ENCODE data around the gene POU2AF1. TPM values are rescaled to one million over a fixed set of nuclear protein-coding genes. Genes with fewer than 3 reads are reported as not detected.

The POU2AF1 gene
- total and polyA plus RNA-seq, 2 experiments from 2014 or later = not detected

DNA sequence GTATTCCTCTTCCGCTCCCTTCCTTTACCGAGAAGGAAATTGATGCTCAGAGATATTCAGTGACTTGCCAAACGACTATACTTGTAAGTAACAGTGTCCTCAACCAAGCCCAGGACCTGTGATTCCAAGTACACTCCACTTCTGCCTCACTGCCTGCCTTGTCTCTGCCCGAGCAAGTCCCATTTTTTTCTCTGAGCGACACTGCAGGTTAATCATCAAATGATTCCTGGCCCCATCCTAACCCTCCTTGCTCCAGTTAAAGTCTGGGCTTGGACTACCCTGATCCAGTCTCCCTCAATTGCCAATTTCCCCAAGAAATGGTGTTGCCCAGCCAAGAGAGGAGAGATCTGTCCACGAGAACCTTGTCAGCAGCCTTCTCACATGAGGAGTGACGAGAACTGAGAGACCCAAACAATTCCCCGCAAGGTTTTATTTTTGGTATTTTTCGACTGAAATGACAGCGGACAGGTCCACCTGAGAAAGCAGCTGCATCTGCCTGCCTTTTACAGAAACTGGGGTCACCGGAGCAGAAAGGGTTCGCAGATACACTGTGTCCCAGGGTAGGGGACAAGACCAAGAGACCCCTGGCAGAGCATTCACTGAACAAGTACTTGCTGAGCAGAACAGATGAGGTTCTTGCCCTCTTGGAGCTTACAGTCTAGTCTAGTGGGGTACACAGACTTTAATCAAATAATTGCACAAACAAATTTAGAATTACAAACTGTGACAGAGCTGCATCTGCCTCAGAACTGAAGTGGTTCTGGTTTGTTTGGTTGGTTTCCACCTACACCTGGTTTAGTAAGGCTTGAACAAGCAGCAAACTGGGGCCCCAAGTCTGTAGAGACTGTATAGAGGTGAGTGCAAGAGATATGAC lies 11.4 kb downstream of the POU2AF1 start (continued):
- TF ChIP-seq, protein P1, sequence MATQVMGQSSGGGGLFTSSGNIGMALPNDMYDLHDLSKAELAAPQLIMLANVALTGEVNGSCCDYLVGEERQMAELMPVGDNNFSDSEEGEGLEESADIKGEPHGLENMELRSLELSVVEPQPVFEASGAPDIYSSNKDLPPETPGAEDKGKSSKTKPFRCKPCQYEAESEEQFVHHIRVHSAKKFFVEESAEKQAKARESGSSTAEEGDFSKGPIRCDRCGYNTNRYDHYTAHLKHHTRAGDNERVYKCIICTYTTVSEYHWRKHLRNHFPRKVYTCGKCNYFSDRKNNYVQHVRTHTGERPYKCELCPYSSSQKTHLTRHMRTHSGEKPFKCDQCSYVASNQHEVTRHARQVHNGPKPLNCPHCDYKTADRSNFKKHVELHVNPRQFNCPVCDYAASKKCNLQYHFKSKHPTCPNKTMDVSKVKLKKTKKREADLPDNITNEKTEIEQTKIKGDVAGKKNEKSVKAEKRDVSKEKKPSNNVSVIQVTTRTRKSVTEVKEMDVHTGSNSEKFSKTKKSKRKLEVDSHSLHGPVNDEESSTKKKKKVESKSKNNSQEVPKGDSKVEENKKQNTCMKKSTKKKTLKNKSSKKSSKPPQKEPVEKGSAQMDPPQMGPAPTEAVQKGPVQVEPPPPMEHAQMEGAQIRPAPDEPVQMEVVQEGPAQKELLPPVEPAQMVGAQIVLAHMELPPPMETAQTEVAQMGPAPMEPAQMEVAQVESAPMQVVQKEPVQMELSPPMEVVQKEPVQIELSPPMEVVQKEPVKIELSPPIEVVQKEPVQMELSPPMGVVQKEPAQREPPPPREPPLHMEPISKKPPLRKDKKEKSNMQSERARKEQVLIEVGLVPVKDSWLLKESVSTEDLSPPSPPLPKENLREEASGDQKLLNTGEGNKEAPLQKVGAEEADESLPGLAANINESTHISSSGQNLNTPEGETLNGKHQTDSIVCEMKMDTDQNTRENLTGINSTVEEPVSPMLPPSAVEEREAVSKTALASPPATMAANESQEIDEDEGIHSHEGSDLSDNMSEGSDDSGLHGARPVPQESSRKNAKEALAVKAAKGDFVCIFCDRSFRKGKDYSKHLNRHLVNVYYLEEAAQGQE (IDR thresholded peaks at IDR 0.05; ENCODE audit: unreplicated experiment) = no peak
- no peak for TF ChIP-seq ZNF331 (CRISPR knock-in tag; IDR thresholded peaks at IDR 0.05; ENCODE audit: low read depth)
- TF ChIP-seq, protein P2, sequence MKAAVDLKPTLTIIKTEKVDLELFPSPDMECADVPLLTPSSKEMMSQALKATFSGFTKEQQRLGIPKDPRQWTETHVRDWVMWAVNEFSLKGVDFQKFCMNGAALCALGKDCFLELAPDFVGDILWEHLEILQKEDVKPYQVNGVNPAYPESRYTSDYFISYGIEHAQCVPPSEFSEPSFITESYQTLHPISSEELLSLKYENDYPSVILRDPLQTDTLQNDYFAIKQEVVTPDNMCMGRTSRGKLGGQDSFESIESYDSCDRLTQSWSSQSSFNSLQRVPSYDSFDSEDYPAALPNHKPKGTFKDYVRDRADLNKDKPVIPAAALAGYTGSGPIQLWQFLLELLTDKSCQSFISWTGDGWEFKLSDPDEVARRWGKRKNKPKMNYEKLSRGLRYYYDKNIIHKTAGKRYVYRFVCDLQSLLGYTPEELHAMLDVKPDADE (IDR thresholded peaks at IDR 0.05) = no peak
- no peak for TF ChIP-seq NANOG (IDR thresholded peaks at IDR 0.05; ENCODE audit: borderline replicate concordance)
- TF ChIP-seq EZH2 (IDR thresholded peaks at IDR 0.05; ENCODE audit: low read depth, unreplicated experiment) = no peak
- TF ChIP-seq CTCF (conservative IDR thresholded peaks at IDR 0.05; ENCODE audit: low read depth in 2 of 2) = no peak
- TF ChIP-seq CREB1 (CRISPR knock-in tag; IDR thresholded peaks at IDR 0.05; ENCODE audit: low read depth) = no peak
- no peak for TF ChIP-seq ZNF114 (CRISPR knock-in tag; IDR thresholded peaks at IDR 0.05)
- TF ChIP-seq STAT1 (IDR thresholded peaks at IDR 0.05; ENCODE audit: unreplicated experiment) = no peak
- no peak for TF ChIP-seq EZH2phosphoT487 (IDR thresholded peaks at IDR 0.05; ENCODE audit: unreplicated experiment)

Measured in GM23338 (cell line).